Stimulated activated CD8-positive, alpha-beta memory T cell treated with anti-CD3 and anti-CD28 coated beads, Interleukin-15, amount 100 ng/mL, for 4 hours (primary cell): ENCODE measurements around the gene KSR1.

Source experiments
- DNase-seq, 2 donors: peaks; one replicate each; pipeline ENCODE4 v3.0.0-alpha.2; 2020; ENCODE audit warnings: low read depth in 2 of 2

KSR1 gene

DNA sequence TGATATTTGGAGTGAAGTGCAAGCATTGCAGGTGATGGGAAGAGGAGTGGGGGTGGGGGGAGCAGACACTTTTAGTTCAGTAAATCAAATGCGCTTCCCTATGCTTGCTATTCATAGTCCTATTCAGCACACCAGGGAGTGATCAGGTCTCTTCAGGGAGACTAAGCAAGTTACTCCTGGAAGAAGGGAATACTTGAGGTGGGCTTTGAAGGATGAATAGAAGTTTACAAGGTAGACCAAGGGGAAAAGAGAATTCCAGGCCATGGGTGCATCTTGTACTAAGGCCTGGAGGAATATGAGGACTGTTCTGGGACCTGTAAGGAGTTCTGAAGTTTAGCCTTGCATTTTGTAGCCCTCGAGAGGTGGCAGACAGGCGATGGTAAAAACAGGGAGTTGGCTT, 134.6 kb downstream of the KSR1 start:
- no peak for DNase-seq

DNA sequence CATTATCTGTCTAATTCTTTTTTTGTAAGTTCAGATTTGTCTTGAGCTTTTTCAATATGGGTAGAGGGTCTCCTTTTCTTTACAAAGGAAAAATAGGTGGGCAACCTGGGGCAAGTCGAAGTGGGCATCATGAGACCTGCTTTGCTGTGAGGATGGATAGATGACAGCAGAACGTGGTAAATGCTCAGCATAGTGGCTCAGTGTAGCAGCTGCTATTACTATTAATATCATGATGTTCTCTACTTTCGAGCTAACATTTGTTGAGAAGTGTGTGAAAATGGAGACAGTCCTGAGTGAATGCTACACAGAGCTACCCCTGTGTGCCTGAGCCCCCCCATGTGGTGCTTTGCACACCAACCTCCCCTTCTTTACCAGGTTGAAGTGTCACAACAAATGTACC, 135.7 kb downstream of the KSR1 start:
- no peak for DNase-seq

DNA sequence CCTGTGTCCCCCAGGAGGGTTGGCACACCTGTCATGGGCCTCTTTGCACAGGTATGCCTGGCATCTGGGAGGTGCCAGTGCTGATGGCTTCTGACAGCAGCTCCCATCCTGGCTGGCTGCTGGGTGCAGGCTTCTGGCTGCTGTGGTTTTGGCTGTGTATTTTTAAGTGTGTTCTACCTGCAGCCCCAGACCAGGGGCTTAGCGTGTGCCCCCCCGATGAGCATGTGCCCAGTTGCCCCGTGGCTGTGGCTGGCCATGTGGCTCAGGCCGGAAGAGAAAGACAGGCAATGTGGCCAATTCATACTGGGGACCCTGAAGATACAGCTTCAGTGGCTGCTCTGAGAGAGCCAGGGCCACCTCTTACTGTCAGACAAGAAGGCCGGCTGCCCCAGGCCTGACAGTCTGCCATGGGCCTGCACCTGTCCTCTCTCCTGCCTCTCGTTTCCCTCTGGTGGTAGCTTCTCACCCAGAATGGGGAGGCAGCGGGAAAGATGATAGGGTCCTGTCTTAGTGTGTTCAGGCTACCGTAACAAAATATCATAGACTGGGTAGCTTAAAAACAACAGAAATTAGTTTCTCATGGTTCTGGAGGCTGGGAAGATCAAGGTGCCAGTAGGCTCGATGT, 137.1 kb downstream of the KSR1 start:
- no peak for DNase-seq

DNA sequence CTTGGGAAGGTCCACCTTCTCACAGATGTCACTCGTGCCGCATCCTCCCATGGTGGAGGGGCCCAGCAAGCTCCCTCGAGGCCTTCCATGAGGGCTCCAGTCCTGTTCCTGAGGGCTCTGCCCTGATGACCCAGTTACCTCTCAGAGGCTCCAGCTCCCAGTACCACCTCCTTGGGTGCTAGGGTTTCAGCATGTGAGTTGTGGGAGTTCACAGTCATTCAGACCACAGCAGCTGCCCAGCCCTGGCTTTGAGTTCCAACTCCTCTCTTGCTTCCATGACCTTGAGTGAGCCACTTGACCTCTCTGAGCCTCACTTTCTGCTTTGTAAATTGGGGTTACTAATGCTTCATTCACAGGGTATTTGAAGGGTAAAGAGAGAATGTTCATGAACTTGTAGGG, 137.6 kb downstream of the KSR1 start:
- DNase-seq: no peak

DNA sequence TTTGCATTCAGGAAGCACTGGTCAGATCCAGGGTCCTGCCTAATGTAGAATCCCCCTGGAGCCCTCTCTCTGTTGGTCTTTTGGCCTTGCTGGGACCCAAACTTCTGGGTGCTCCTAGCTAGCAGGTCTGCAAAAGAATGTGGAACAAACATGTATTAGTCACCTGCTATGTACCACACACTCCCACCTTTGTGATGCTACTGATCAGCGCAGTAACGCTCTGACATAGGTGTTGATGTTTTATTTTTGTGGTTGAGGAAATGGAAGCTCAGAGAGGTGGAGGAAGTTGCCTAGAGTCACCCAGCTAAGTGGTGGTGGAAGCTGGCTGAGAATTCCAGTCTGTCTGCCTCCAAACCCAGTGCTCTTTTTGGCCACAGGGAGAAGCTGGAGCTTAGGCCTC, 139.0 kb downstream of the KSR1 start:
- no peak for DNase-seq

DNA sequence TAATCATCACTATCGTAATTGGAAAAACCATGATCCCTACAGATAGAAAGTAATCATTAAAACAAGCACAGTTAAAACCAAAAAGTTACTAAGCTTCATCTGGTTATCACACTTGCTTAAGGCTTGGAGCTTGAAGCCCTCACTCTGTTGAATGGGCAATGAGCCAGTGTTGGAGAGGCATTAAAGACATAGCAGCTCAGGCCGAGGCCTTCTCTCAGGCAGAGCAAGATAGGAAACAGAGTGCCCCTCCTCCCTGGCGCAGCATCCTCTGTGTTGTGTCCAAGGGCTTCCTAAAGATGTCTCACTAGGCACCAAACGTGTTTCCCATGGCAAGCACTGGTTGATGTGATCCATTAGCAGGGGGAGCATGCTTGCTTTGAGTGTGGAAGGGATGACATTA, 139.8 kb downstream of the KSR1 start:
- no peak for DNase-seq

DNA sequence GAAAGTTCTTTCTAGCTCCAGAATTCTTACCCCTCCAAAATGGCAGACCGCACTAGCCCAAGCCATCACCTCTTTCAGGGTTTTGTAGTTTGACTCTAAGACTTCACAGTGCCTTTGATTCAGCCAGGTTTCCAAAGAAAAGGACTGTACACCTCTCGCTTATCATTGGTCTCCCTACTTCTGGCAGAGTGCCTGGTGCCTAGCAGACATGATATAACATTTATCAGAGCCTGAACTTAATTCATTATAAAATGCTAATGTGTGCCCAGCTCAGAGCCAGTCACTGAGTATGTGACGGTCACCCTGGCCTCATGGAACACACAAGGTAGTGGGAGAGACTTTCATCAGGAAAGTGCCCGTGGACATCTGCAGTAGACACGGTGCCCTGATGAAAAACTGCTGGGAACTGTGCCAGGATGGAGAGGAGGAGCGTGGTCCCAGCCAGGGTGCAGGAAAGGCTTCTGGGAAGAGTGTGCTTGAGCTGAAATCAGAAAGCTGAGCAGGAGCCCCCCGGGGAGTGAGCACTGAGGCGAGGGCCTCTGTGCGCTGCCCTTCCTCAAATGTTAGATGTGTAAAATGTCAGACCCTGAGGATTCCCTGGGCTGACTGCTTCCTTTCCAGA, 140.4 kb downstream of the KSR1 start:
- no peak for DNase-seq

DNA sequence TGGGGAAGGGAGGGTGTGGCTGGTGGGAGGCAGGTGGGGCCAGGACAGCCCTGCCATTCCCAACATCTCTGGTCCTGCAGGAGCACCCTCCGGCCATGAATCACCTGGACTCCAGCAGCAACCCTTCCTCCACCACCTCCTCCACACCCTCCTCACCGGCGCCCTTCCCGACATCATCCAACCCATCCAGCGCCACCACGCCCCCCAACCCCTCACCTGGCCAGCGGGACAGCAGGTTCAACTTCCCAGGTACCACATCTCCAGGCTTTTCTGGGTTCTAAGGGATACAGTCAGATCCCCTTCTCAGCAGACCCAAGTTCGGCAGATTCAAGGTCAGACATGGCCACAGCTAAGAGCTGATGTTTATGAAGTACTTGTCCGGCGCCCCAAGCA, 140.9 kb downstream of the KSR1 start:
- DNase-seq: no peak

DNA sequence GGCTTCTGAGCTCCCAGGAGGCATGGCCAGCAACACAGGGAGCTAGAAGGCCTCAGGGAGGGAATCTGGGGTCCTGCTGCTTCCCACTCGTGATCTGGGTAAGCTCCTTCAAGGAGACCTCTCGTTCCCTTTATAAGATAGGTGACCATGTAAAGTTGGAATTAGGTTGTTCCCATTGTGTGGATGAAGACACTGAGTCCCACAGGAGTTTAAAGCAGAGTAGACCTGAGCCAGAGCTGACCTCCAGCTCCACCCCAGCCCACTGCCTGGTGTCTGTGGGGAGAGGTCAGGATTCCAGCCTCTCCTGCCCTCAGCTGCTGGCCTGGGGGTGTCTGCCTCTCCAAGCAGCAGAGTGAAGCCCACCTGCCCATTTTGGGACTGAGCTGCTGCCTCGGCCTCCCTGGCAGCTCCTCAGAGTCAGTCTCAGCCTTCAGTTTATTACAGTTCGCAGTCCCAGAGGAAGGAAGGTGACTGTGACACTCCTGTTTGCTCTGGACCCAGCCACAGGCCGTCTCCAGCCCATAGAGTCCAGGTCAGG, 141.6 kb downstream of the KSR1 start:
- DNase-seq: no peak

DNA sequence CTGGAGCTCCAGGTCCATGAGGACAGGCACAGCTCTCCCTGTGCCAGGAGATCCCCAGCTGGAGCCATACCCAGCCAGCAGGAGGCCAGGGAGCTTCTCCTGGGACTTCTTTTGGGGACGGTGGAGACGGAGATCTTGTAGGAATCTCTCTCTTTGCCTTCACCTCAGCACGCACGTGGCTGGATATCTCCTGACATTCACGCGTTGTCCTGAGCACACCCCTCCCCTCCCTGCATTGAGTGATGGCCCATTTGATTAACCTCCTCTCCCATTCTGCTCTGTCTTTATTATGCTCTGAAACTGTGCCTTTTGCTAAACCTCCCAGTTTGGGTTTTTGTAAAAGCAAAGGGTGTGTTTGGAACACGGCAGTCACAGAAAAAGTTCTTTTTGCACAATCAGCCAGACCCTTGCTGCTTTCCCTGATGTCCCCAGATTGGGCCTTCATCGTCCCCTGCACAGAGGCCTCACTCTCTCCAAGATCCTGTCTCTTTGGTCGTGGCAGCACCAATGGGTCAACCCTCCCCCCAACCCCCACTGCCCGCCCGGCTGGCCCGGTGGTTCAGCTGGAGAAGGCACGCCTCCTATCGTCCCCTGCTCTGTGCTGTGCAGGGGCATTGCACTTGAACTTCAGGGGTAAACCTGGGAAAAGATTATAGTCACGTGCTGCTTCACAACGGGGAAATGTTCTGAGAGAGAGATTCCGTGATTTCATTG, 142.2 kb downstream of the KSR1 start:
- no peak for DNase-seq

DNA sequence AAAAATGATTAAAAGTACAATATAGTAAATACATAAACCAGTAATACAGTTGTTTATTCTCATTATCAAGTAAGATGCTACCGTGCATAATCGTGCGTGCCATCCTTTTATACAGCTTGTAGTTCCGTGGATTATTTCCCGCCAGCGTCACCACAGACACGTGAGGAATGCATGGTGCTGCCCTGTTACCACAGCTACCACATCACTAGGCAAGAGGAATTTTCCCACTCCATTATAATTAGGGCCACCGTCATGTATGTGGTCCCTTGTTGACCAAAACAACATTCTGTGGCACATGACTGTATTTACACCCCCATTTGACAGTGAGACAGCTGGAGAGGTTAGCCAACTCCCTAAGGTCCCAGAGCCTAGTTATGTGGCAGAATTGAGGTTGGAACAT, 144.2 kb downstream of the KSR1 start:
- no peak for DNase-seq

DNA sequence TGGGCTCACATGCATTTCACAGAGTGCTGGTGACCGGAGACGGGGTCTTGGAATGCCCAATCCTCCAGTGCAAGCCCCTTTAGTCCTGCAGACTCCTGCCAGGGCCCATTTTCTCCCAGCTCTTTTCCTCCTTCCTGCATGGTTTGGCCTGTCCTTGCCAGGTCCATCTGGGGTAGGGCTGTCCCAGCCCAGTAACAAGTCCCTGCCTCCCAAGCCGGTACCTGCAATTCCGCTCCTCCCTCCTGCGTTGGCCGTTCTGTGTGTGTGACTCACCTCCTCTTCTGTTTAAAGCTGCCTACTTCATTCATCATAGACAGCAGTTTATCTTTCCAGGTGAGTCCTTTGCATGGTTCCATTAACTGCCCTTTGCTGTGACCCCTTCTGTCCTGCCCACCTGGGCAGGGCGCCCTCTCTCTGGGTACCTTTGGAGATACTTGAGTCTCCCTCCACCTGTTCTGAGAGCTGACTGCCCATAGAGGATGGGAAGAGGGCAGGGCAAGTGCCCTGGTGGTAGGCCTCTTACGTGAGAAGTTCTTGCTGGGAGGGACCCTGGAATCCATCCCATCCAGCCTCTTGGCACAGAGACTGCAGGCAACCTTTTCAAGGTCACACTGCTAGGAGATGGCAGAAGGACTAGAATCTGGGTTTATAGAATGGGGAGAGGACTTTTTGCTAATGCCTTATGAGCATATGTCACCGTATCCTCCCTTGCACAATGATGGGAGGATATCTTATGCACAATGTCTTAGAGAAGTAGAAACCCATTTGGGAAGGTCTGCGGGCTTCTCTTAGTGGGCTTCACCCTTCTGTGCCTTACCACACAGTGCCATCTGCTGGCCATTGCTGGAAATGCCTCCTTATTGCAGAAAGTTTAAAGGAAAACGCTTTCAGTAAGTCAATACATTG, 145.1 kb downstream of the KSR1 start:
- DNase-seq: peak; percentile 43 to 74

DNA sequence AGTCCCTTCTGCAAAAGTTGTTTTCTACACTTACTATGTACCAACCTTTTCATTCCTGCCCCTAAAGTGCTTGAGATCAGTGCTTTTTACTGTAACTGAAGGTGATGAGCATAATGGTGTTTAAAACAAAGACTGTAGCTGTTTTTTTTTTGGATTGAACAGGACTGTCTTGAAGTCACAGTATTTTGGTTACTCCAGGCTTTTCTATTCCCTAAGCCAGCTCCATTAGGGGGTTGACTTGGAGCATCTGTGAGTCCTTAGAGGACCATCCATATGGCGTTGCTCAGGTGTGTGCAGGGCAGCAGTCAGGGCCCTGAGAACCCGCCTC, 145.7 kb downstream of the KSR1 start:
- no peak for DNase-seq

DNA sequence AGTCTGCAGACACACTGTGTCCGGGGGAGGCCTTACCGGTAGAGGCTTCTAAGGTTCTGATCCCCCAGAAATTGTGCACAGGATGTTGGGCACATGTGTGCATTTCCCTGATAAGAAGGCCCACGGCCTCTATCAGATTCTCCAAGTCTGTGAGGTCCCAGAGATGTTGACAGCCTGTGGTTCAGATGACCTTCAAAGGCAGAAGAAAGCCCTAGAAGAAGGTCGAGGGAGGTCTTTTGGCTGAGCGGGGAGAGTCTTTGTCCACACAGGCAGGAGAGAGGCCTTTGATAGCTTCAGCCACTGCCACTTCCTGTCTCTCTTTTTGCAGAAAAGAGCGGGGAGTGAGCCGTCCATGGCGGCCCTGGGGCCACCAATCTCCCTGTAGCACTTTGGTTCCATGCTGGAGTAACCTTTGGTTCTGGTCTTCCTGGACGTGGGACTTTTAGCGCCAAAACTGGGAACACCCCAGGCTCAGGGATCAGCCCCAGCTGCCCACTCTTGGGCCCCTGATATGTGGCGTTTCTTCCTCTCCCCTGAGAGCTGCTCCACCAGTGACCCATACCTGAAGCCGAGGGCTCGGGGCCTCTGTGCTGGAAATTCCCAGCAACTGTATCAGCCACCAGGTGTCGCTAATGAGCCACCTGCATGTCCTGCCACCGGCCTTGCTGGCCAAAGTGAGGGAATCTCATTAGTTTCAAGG, 146.6 kb downstream of the KSR1 start:
- peak; percentile 27 to 30 for DNase-seq

DNA sequence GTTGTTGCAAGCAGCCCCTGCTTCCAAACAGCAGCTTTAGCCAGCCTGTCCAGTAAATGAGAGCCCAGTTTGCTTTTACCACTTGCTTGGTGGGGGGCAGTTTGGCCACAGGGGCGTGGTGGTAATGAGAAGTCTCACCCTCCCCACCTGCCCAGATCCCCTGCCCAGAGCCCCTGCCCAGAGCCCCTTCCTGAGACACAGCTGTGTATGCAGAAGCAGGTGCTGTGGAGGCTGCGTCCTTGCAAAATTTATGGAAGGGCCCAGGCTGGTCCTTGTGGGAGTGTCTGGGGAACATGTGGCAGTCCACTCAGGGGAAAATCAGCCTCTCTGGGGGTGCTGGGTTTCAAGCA, 147.1 kb downstream of the KSR1 start:
- no peak for DNase-seq

DNA sequence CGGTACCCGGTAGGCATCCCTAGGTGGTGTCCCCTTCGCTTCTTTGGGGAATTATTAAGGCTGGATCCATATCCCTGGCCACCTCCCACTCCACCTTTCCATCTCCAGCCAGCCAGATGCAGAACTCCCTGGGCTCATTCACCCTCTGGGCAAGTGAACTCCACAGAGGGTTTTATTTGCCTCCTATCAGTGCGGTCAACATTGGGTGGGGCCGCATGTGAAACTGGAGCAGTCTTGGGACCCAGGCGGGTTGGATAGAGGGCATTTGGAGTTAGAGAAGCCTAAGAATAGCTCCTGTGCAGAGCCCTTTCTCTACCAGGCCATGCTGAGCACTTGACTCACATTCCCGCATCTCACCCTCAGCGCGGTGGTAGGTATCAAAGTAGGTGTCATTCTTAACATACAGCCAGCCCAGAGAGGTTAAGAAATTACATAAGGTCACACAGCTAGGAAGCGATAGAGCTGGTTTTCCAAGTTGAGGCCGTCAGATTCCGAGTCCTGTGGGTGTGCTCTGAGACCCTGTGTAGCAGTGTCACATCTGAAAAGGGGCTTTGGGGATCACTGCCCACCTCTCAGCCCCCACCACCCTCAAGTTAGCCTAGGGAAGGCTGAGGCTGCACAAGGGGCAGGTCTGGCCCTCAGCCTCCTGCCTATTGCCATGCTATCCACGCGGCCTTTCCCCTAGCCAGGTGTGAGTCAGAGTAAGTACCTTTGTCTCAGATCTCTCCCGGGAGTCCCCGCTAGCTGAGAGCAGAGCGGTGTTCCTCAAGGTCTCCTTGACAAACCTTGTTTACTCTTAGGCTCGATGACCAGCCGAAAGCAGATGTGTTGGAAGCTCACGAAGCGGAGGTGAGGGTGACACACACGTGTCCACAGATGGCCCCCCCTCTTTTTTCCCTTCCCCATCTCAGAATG, 147.9 kb downstream of the KSR1 start:
- no peak for DNase-seq

DNA sequence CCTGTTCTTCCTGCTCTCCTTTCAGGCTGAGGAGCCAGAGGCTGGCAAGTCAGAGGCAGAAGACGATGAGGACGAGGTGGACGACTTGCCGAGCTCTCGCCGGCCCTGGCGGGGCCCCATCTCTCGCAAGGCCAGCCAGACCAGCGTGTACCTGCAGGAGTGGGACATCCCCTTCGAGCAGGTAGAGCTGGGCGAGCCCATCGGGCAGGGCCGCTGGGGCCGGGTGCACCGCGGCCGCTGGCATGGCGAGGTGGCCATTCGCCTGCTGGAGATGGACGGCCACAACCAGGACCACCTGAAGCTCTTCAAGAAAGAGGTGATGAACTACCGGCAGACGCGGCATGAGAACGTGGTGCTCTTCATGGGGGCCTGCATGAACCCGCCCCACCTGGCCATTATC, 149.2 kb downstream of the KSR1 start:
- no peak for DNase-seq

DNA sequence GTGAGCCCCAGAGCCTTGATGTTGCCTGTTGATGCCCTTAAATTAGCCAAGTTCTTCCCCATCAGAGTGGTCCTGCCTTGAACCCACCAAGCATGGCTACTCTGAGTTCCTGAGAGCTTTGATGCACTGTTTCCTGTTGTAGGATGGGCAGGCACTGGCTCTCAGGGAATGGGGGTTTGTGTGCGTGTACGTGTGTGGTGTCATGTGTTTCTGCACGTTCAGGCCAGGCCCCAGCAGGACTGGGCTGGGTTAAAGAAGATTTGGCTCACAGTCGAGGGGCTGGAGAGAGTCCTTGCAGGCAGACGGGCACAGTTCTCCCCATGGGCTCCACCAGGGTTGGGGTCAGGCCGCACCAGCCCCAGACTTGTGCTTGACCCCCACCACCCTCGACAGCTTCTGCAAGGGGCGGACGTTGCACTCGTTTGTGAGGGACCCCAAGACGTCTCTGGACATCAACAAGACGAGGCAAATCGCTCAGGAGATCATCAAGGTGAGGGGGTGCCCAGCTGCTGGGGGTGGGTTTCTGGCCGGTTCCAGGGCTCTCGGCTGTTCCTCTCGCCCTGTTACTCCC, 151.4 kb downstream of the KSR1 start:
- no peak for DNase-seq

DNA sequence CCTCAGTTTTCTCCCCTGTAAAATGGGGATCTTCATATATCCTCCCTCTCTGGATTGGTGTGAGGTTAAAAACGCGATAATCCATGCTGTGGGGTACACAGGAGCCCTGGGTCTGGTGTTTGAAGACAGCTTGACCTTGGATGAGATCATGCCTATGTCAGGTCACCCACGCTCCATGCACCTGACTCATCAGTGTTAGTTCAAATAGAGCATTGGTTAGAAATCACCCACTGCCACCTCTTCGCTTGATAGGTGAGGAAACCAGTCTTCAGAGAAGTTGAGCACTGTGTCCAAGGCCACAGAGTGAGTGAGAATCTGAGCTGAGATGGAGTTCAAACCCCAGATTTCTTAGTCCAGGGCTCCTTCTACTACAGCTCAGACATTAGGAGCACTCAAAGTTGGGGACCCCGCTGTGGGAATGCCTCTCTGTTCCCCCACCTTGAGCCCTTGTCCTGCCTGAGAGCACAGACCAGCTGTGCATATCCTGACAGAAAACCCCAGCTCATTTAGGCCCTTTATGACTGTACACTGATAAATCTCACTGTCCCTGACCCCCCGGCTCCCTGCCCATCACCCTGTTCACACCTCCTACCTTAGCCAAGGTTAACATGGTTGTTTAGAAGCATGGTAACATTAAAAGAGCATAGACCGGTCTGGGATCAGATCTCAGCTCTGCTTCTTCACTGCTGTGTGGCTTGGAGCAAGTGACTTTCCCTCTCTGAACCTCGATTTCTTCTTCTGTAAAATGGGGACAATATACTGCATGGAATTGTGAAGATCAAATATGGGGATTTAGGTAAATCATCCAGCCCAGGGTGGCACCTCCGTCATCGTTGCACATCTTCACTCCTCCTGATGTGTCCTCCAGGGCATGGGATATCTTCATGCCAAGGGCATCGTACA, 152.3 kb downstream of the KSR1 start:
- DNase-seq: no peak
